ENCODE results near the gene MT1H. TPM values are rescaled to one million over a fixed set of nuclear protein-coding genes. Genes with fewer than 3 reads are reported as not detected.

Gene MT1H
- total RNA-seq, 3 donors from 2014 or later, result 1.5 to 52.8 (median 9.4) TPM

DNA sequence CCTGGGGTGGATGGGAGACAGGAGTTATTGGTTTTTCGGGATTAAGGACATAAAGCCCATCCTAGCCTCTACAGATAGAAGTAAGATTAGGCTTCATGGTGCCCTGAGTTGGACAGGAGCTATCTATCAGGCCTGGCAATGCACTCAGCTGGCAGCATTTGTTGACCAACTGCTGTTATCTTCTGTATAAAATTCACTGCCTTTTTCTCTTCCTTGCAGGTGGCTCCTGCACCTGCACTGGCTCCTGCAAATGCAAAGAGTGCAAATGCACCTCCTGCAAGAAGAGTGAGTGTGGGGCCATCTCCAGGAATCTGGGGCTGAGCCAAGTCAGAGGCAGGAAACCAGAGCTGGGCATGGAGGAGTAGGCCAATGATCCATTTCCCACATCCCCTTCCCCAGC lies 30.6 kb upstream of the MT1H start:
- ATAC-seq (peak; percentile 10), DNase-seq (peak in 1 of 3 donors; percentile 49)
- no peaks in the 10 kb centered on the region for H3K36me3 ChIP-seq (ENCODE audit: low read depth)
- no peaks in the 10 kb centered on the region for H3K9me3 ChIP-seq
- TF ChIP-seq, protein P1, sequence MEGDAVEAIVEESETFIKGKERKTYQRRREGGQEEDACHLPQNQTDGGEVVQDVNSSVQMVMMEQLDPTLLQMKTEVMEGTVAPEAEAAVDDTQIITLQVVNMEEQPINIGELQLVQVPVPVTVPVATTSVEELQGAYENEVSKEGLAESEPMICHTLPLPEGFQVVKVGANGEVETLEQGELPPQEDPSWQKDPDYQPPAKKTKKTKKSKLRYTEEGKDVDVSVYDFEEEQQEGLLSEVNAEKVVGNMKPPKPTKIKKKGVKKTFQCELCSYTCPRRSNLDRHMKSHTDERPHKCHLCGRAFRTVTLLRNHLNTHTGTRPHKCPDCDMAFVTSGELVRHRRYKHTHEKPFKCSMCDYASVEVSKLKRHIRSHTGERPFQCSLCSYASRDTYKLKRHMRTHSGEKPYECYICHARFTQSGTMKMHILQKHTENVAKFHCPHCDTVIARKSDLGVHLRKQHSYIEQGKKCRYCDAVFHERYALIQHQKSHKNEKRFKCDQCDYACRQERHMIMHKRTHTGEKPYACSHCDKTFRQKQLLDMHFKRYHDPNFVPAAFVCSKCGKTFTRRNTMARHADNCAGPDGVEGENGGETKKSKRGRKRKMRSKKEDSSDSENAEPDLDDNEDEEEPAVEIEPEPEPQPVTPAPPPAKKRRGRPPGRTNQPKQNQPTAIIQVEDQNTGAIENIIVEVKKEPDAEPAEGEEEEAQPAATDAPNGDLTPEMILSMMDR (IDR thresholded peaks at IDR 0.05), result no peak
- no peak overlapping the region for H3K4me3 ChIP-seq
- peaks cover 27% of the 10 kb centered on the region for H3K4me1 ChIP-seq (ENCODE audit: low read depth)
- intact Hi-C loops (cut with DNase I, micrococcal nuclease), result no loop called here

DNA sequence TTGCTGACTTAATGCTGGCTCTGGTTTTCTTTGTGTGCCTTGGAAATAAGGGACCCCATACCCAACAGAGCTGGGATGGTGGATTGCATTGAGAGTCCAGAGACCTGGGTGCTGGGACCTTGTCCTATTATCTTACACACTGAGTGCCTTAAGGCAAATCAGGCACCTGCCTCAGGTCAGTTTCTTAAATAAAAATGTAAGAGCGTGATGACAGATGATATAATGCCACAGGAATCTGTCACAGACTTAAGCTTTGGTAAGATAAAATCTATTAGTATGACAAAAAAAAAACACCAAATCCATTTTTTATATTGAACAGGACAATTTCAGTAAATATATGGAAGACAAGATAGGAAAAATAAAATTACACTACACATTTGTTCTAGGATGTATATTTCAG lies 29.5 kb upstream of the MT1H start:
- no peak for DNase-seq
- intact Hi-C loops (cut with DNase I, micrococcal nuclease), result no loop called here
- Histone ChIP-seq H3K36me3 (ENCODE audit: low read depth) (no peaks in the 10 kb centered on the region), H3K4me3 (no peak overlapping the region), H3K4me1 (ENCODE audit: low read depth) (peaks cover 26% of the 10 kb centered on the region), H3K9me3 (no peaks in the 10 kb centered on the region)
- ATAC-seq, result no peak
- TF ChIP-seq, protein P1 (IDR thresholded peaks at IDR 0.05), result no peak

- Histone ChIP-seq H3K4me1 (ENCODE audit: low read depth) (peaks cover 22% of the 10 kb centered on the region), H3K36me3 (ENCODE audit: low read depth) (no peaks in the 10 kb centered on the region), H3K9me3 (no peaks in the 10 kb centered on the region), H3K4me3 (no peak overlapping the region)
- ATAC-seq (no peak), DNase-seq (no peak)
- TF ChIP-seq, protein P1 (IDR thresholded peaks at IDR 0.05), result no peak
- intact Hi-C loops (cut with DNase I, micrococcal nuclease), result no loop called here
Observed at GRCh38 chr16:56641166-56641565, 28.4 kb upstream of the MT1H start.

DNA sequence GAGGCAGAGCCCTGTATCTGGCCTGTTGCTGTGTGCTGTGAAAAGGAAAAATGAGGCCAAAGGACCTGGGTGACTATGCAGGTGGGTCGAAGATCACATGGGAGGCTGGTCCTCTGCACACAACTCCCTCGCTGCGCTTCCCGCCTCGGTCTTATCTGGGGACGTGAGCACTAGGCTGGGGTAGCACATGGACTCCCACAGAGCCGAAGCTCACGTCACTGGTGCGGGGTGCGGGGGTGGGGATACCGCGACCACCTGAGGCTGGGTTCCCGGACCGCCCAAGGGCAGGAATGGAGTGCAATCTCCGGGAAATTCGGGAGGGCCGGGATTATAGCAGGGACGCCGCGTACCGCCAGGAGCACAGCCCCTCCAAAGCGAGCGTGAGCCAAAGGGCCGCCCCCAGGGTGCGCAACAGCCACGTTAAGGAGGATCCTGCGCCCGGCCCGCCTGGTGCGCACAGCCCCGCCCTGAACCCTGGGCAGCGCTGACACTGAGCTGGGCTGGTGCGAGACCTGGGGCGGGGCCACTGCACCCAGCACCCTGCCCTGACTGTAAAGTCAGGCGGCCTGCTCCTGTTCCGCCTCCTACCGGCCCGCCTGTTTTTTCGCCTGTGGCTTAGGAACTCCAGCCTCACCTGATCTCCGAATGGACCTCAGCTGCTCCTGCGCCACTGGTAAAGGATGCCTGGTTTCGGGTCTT lies 26.4 kb upstream of the MT1H start:
- TF ChIP-seq, protein P1 (IDR thresholded peaks at IDR 0.05), result peak; percentile 51
- ATAC-seq (peak; percentile 95), DNase-seq (peak; percentile 90 to 93 (median 92))
- H3K4me3 ChIP-seq, result no peak overlapping the region
- H3K36me3 ChIP-seq (ENCODE audit: low read depth), result no peaks in the 10 kb centered on the region
- intact Hi-C loops (cut with DNase I, micrococcal nuclease), result no loop called here
- H3K4me1 ChIP-seq (ENCODE audit: low read depth), result peaks cover 30% of the 10 kb centered on the region
- no peaks in the 10 kb centered on the region for H3K9me3 ChIP-seq

DNA sequence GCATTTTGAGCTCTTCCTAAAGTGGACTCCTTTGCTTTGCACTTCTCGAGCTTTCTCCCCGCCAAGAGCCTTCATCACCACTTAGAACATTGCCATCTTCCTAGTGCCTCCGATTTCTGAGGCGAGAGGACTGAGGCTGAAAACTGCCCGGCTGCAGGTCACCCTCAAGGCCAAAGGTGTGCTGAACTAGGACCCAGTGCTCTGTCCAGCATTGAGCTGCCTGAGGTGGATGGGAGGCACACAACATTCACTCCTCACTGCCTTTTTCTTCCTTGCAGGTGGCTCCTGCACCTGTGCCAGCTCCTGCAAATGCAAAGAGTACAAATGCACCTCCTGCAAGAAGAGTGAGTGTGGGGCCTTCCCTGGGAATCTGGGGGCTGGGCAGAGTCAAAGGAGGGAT lies 25.8 kb upstream of the MT1H start:
- DNase-seq (peak in 1 of 3 donors; percentile 25), ATAC-seq (no peak)
- intact Hi-C loops (cut with DNase I, micrococcal nuclease), result no loop called here
- no peaks in the 10 kb centered on the region for H3K9me3 ChIP-seq
- TF ChIP-seq, protein P1 (IDR thresholded peaks at IDR 0.05), result no peak
- H3K36me3 ChIP-seq (ENCODE audit: low read depth), result no peaks in the 10 kb centered on the region
- no peak overlapping the region for H3K4me3 ChIP-seq
- peaks cover 28% of the 10 kb centered on the region for H3K4me1 ChIP-seq (ENCODE audit: low read depth)

Data from mucosa of descending colon (tissue), 3 donors.